HCEC 1CT (cell line): Measurements from ENCODE around the gene IFFO2.

Experiments used
- DNase-seq: peaks from one replicate; pipeline ENCODE4 v3.0.0-alpha.2; 2017

Gene IFFO2

GRCh38 chr1:18956193-18957135 is at the start of gene IFFO2:
TSS of gene IFFO2 (minus strand) at chr1:18956676. CDS start at chr1:18956332, 344 bp downstream.
- peak; percentile 91 for DNase-seq

DNA sequence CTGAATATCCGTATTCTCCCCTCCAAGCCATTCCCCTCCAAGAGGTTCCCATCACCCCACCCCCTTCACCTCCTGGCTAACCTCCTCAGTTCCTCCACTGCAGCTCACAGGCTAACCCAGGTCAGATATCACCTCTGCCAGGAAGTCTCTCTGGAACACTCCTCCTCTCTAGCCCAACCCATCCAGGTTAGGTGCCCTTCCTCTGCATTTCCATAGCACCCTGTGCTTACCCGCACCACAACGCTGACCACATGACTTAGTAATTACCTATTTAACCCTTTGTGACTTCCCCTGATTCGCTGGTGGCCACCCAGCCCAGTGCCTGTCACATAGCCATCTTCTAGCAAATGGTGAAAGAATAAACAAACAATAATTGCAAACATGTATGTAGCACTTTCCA is 49.5 kb upstream of the IFFO2 start:
- DNase-seq: no peak

- DNase-seq: no peak
These were observed 47.2 kb upstream of the IFFO2 start for GRCh38 chr1:19003371-19004290.

DNA sequence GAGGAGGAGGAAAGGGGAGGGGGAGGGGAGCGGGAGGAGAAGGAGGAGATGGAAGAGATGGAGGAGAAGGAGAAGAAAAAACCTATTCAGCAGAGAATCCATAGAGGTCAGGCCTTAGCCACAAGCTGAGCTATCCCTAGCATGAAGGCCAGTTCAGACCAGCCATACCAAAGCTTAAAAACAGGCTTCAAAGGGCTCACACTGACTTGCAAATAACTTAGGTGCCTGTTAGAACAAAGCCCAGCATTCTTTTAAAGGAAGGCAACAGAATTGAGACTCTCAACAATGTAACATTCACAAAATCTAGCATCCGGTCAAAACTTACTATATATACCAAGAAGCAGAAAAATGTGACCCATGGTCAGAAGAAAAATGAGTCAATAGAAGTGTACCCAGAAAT is 43.6 kb upstream of the IFFO2 start:
- no peak for DNase-seq

GRCh38 chr1:18999359-18999758 is 42.9 kb upstream of the IFFO2 start:
- no peak for DNase-seq

DNA sequence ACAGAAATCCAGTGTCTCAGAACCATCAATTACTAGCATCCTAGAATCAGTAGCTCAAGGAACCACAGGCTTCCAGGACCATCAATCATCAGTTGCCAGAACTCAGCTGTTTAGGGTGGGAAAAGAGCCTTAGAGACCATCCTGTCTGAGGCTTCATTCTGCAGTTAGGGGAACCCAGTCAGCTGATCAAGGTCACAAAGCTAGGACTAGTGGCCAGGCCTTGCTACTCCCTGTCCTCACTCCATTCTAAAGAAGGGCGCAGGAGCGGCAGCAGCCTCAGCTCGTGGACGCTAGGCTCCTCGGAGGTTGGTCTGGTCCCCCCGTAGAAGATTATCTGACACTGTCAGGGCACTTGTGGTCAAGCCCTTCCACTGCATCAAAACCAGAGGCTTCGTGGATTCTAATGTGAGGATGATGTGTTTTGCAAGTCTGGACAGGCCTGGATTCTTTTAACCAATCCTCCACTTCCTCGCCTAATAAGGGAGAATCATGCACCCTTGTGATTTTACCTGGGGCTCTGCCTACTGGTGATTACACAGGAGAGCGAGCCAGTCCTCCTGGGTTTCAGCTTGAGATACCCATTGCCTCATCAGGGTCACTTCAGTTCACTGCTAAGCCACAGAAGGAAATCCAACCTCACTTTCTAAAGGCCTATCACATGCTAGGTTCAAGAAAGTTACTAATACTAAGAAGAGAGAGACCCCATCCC is 41.7 kb upstream of the IFFO2 start:
- DNase-seq: no peak

GRCh38 chr1:18997508-18997907 is 41.0 kb upstream of the IFFO2 start:
- no peak for DNase-seq

- no peak for DNase-seq
These were observed 40.2 kb upstream of the IFFO2 start for GRCh38 chr1:18996548-18997177.

DNA sequence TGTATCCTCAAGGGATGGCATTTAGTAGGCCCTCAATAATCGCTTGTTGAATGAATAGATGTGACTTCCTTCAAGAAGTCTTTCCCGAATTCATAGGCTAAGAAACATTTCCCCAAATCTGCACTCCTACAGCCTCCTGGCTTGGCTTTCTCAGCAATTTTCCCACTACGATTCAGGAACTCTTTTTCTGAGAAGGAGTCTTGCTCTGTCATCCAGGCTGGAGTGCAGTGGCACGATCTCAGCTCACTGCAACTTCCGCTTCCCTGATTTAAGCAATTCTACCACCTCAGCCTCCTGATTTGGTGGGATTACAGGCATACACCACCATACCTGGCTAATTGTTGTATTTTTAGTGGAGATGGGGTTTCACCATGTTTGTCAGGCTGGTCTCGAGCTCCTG is 37.9 kb upstream of the IFFO2 start:
- DNase-seq: no peak

GRCh38 chr1:18992646-18993045 is 36.2 kb upstream of the IFFO2 start:
- no peak for DNase-seq

DNA sequence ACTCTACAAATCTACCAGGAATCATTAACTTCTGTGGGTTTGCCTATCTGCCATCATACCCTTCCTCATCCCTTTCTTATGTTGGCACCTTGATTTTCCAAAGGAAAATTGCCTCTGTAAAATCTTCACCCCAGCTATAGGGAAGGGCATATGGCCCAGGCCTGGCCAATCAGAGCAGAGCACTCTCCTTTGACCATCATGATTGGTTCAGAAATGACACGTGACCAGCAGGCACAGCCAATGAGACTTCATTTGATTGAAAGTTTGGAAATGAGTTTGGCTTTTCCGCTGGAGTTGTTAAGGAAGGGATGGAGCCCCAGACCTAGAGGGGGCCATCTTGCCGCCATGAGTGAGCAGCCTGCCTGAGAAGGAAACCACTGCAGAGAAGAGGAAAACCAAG is 35.1 kb upstream of the IFFO2 start:
- no peak for DNase-seq

- no peak for DNase-seq
These were observed 33.4 kb upstream of the IFFO2 start for GRCh38 chr1:18989896-18990295.

GRCh38 chr1:18989176-18989799 is 32.8 kb upstream of the IFFO2 start:
- DNase-seq: no peak

DNA sequence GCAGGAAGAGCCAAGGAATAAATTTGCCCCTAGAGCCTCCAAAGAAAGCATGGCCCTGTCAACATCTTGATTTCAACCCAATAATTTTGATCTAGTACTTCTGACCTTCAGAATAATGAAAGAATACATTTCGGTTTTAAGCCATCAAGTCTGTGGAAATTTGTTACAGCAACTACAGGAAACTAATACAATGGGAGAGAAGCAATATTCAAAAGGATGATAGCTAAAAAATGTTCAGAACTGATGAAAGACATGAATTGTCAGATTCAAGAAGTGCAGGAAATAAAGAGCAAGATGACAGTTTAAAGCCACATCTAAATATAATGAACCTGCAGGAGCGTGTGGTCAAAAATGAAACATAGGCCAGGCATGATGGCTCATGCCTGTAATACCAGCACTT is 24.8 kb upstream of the IFFO2 start:
- no peak for DNase-seq

GRCh38 chr1:18978706-18979105 is 22.2 kb upstream of the IFFO2 start:
- DNase-seq: no peak

- DNase-seq: no peak
These were observed 21.0 kb upstream of the IFFO2 start for GRCh38 chr1:18977428-18977827.

DNA sequence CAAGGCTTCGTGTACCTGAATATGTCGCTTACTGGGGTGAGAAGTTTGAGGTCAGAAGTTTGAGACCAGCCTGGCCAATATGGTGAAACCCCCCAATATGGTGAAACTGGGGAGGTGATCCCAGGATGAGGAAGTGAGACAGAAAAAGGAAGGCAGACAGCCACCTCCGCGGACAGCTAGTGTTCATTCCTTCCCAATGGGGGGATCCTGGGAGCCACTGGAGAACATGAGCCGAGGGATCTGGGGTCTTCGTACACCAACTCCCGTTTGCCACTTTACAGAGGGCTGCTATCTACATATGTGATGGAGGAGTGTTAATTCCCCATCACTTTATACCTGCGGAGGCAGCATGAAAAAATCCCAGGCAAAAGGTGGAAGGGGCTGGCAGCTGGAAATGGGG is 19.6 kb upstream of the IFFO2 start:
- no peak for DNase-seq

- DNase-seq: no peak
These were observed 18.1 kb upstream of the IFFO2 start for GRCh38 chr1:18974606-18975005.

- no peak for DNase-seq
These were observed 17.5 kb upstream of the IFFO2 start for GRCh38 chr1:18974005-18974404.

GRCh38 chr1:18973446-18973955 is 17.0 kb upstream of the IFFO2 start:
- no peak for DNase-seq

DNA sequence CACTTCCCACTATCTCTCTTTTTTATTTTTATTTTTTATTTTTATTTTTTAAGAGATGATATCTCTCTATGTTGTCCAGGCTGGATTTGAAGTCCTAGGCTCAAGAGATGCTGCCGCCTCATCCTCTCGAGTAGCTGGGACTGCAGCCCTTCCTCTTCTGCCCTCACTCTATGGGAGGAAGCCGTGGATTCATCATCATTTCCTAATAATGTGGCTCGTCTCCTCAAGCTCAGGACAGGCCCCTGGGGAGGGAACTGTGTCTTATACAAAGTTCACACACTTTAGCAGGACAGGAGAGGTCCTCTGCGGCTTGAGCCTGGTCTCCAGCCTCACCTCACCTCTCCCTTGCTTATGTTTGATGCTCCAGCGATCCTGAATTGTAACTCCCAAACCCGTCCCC is 16.5 kb upstream of the IFFO2 start:
- DNase-seq: no peak

DNA sequence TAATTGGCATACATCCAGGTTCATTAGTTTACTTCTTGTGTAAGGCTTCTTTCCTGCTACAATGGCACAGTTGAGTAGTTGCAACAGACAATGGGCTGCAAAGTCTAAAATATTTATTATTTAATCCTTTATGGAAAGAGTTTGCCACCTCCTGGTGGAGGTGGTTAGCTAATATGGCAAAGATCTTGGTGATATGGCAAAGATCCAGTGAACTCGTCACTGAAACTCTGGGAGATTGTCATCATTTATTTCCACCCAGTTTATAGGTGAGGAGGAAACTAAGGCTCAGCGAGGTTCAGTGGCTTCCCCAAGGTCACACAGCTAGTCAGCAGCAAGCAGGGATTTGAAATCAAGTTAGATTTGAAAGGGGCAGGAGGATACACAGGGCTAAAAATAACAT is 16.1 kb upstream of the IFFO2 start:
- DNase-seq: peak; percentile 24
